CD14-positive monocyte (primary cell): Measurements from ENCODE around the gene PDE4D. TPM values are rescaled to one million over a fixed set of nuclear protein-coding genes. Genes with fewer than 3 reads are reported as not detected.

Experiments
- DNase-seq, 3 donors: peaks; one replicate each; pipeline ENCODE4 v3.0.0-alpha.2; 2011 to 2022
- H2AFZ ChIP-seq: 2 replicates; pipeline ENCODE4 v1.6.0; 2012; ENCODE audit warnings: mild to moderate bottlenecking, low read depth, low read length, inconsistent platforms; ENCODE audit not compliant: insufficient read depth, poor library complexity, severe bottlenecking
- H3K27ac ChIP-seq, 2 donors: 1 replicate in 1 of 2; 2 replicates in 1 of 2; pipeline ENCODE4 v1.5.1; 2012 to 2013; ENCODE audit warnings: low read length in 2 of 2, control low read depth in 1 of 2, inconsistent platforms in 1 of 2, low read depth in 1 of 2, mild to moderate bottlenecking in 1 of 2
- H3K27me3 ChIP-seq, 2 donors: one replicate each; pipeline versions ENCODE4 v1.6.0 to v1.6.1; 2011 to 2013; ENCODE audit warnings: low read length in 2 of 2; ENCODE audit not compliant: control insufficient read depth in 2 of 2, insufficient read depth in 2 of 2
- H3K36me3 ChIP-seq, 2 donors: replicated peaks in 1 of 2; 1 replicate in 1 of 2; 2 replicates in 1 of 2; pipeline versions ENCODE4 v1.5.1 to v1.6.1; 2012 to 2013; ENCODE audit warnings: low read length in 2 of 2, control low read depth in 1 of 2, inconsistent platforms in 1 of 2, mild to moderate bottlenecking in 1 of 2; ENCODE audit not compliant: insufficient read depth in 2 of 2, control insufficient read depth in 1 of 2
- H3K4me1 ChIP-seq, 2 donors: 1 replicate in 1 of 2; 2 replicates in 1 of 2; pipeline versions ENCODE4 v1.5.1 to v1.6.1; 2012 to 2013; ENCODE audit warnings: low read length in 2 of 2, control low read depth in 1 of 2, inconsistent platforms in 1 of 2, mild to moderate bottlenecking in 1 of 2, moderate library complexity in 1 of 2; ENCODE audit not compliant: insufficient read depth in 2 of 2, control insufficient read depth in 1 of 2
- H3K4me2 ChIP-seq: replicated peaks from 2 replicates; pipeline ENCODE3; 2012; ENCODE audit warnings: low read length, moderate library complexity, mild to moderate bottlenecking; ENCODE audit not compliant: poor library complexity, severe bottlenecking; ENCODE audit errors: extremely low read depth
- H3K4me3 ChIP-seq, 3 experiments: fragments of 200-600 bp in 1 of 3; sonication (generic) in 1 of 3; replicated peaks in 1 of 3; 1 replicate in 2 of 3; 2 replicates in 1 of 3; pipeline ENCODE4 v1.5.1; 2011 to 2013; ENCODE audit warnings: low read length in 3 of 3, mild to moderate bottlenecking in 3 of 3, control low read depth in 2 of 3, low read depth in 2 of 3, inconsistent platforms in 1 of 3, moderate library complexity in 1 of 3
- H3K79me2 ChIP-seq: 2 replicates; pipeline ENCODE4 v1.6.0; 2012; ENCODE audit warnings: mild to moderate bottlenecking, control low read depth, inconsistent platforms, low read length, moderate library complexity; ENCODE audit not compliant: insufficient read depth
- H3K9ac ChIP-seq: 2 replicates; pipeline ENCODE4 v1.6.0; 2017; ENCODE audit warnings: low read length, mild to moderate bottlenecking; ENCODE audit not compliant: insufficient read depth, poor library complexity, severe bottlenecking
- H3K9me3 ChIP-seq, 2 donors: replicated peaks in 1 of 2; 1 replicate in 1 of 2; 2 replicates in 1 of 2; pipeline versions ENCODE4 v1.5.1 to v1.6.1; 2012 to 2013; ENCODE audit warnings: low read length in 2 of 2, control low read depth in 1 of 2; ENCODE audit not compliant: control insufficient read depth in 1 of 2, insufficient read depth in 1 of 2
- H4K20me1 ChIP-seq: 2 replicates; pipeline ENCODE4 v1.6.0; 2012; ENCODE audit warnings: mild to moderate bottlenecking, low read length, control low read depth, moderate library complexity; ENCODE audit not compliant: insufficient read depth
- H3K27ac Mint-ChIP-seq, 7 donors: one replicate each; pipeline ENCODE4 v1.8.0; 2020; ENCODE audit warnings: mild to moderate bottlenecking in 7 of 7, mixed read lengths in 7 of 7, moderate library complexity in 6 of 7, inconsistent platforms in 2 of 7
- H3K27me3 Mint-ChIP-seq, 3 donors: one replicate each; pipeline ENCODE4 v1.8.0; 2021 to 2022; ENCODE audit warnings: low read depth in 3 of 3, mild to moderate bottlenecking in 3 of 3, mixed read lengths in 3 of 3, moderate library complexity in 3 of 3, inconsistent platforms in 1 of 3
- H3K36me3 Mint-ChIP-seq, 2 donors: one replicate each; pipeline ENCODE4 v1.8.0; 2020; ENCODE audit warnings: mixed read lengths in 2 of 2, inconsistent platforms in 1 of 2, mild to moderate bottlenecking in 1 of 2
- H3K4me1 Mint-ChIP-seq: one replicate; pipeline ENCODE4 v1.8.0; 2020; ENCODE audit warnings: mild to moderate bottlenecking, mixed read lengths
- H3K4me3 Mint-ChIP-seq, 2 donors: one replicate each; pipeline ENCODE4 v1.8.0; 2020; ENCODE audit warnings: mild to moderate bottlenecking in 2 of 2, mixed read lengths in 2 of 2, moderate library complexity in 1 of 2
- H3K9me3 Mint-ChIP-seq, 7 donors: one replicate each; pipeline ENCODE4 v1.8.0; 2020 to 2022; ENCODE audit warnings: mixed read lengths in 7 of 7, mild to moderate bottlenecking in 6 of 7, moderate library complexity in 6 of 7, inconsistent platforms in 2 of 7
- WGBS: methylation state at CpG from one replicate; pipeline ENCODE4 v1.1.5; 2013; ENCODE audit warnings: missing lambda C conversion rate; ENCODE audit not compliant: insufficient coverage; 5-methylcytosine and 5-hydroxymethylcytosine counted together
- intact Hi-C, 2 donors: fragments of 100-400 bp; cut with micrococcal nuclease; formaldehyde crosslinking; loops; one replicate each; pipeline versions ENCODE4 v1.15.0 to v1.15.1; 2023
- polyA plus RNA-seq, 3 donors: library from polyadenylated mRNA; depleted of rRNA in 1 of 3; unstranded in 2 of 3; stranded (reverse) in 1 of 3; fragments of 300-500 nt in 2 of 3; fragments of >200 nt in 1 of 3; fragmentation: Illumina TruSeq in 2 of 3; gene quantifications; 1 replicate in 2 of 3; 2 replicates in 1 of 3; pipeline ENCODE4 v1.2.3, GENCODE V29; 2012 to 2021
- TF ChIP-seq, protein P1 (sequence below): fragments of 200-600 bp; IDR thresholded peaks from one replicate; pipeline ENCODE4 v1.8.0; 2022; ENCODE audit warnings: antibody characterized with exemption, mild to moderate bottlenecking

PDE4D gene
- polyA plus RNA-seq, 3 donors, result 1.9 to 3.4 (median 2.8) TPM

DNA sequence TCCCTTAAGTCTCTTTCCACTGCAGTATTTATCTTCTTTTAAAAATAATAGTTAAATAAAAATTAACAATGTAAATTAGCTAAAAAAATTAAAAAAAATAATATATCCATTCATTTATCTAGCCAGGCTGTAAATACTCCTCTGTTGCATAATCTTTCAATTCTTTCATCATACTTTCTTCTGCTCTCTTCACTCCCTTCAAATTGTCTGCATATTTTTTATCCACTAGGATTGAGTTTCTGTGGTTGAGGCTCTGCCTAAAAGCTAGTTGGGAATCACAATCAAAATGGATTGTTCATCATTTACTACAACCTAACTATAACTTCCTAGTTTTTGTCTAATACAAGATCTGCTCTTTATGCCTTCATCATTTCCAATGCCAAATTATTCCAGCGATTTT is 182.2 kb downstream of the PDE4D start:
- intact Hi-C loops, result no loop called here
- Mint-ChIP-seq H3K4me1 (no peaks in the 10 kb centered on the region), H3K27ac (no peak overlapping the region), H3K27me3 (no peaks in the 10 kb centered on the region), H3K4me3 (no peak overlapping the region), H3K9me3 (peaks cover 0 to 23% (median 12%) of the 10 kb centered on the region in 7 donors), H3K36me3 (peaks cover 2 to 9% of the 10 kb centered on the region in 2 donors)
- DNase-seq, result no peak
- no peaks in the 10 kb centered on the region for H3K36me3 ChIP-seq
- H3K27ac ChIP-seq, result no peak overlapping the region
- H3K4me2 ChIP-seq, result no peak overlapping the region
- TF ChIP-seq, protein P1, sequence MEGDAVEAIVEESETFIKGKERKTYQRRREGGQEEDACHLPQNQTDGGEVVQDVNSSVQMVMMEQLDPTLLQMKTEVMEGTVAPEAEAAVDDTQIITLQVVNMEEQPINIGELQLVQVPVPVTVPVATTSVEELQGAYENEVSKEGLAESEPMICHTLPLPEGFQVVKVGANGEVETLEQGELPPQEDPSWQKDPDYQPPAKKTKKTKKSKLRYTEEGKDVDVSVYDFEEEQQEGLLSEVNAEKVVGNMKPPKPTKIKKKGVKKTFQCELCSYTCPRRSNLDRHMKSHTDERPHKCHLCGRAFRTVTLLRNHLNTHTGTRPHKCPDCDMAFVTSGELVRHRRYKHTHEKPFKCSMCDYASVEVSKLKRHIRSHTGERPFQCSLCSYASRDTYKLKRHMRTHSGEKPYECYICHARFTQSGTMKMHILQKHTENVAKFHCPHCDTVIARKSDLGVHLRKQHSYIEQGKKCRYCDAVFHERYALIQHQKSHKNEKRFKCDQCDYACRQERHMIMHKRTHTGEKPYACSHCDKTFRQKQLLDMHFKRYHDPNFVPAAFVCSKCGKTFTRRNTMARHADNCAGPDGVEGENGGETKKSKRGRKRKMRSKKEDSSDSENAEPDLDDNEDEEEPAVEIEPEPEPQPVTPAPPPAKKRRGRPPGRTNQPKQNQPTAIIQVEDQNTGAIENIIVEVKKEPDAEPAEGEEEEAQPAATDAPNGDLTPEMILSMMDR, result no peak
- no peak overlapping the region for H3K9ac ChIP-seq
- H2AFZ ChIP-seq, result no peak overlapping the region
- H3K9me3 ChIP-seq, result peaks cover 12 to 26% of the 10 kb centered on the region in 2 donors
- H3K4me3 ChIP-seq, result no peak overlapping the region
- no CpG with 5 or more reads among the region's 1 CpG for WGBS
- H3K27me3 ChIP-seq, result no peaks in the 10 kb centered on the region
- H3K4me1 ChIP-seq, result no peaks in the 10 kb centered on the region
- no peaks in the 10 kb centered on the region for H4K20me1 ChIP-seq
- no peaks in the 10 kb centered on the region for H3K79me2 ChIP-seq

DNA sequence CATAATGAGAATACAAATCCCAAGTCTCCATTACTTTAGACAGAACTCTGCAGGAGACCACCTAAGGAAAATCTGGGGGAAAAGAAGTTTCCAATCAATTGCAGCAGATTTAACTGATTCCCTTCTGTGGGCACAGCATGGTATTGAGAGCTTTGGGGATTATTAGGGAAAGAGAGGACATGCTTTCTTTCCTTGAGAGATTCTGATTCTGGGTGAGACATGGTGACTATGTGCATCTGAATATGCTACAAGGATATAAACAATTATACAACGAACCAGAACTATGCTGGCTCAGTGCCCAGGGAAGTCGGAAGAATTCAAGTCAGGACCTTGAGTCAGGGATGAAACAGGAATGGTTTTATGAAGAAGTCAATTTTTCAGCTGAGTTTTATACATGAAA is 183.7 kb downstream of the PDE4D start:
- no peak overlapping the region for H3K27ac Mint-ChIP-seq
- no peaks in the 10 kb centered on the region for H3K36me3 ChIP-seq
- DNase-seq, result no peak
- no peak overlapping the region for H2AFZ ChIP-seq
- H3K27me3 Mint-ChIP-seq, result no peaks in the 10 kb centered on the region
- peaks cover 12 to 18% of the 10 kb centered on the region in 2 donors for H3K9me3 ChIP-seq
- no peak overlapping the region for H3K4me2 ChIP-seq
- H3K4me1 ChIP-seq, result no peaks in the 10 kb centered on the region
- no peak overlapping the region for H3K4me3 ChIP-seq
- no peak overlapping the region for H3K9ac ChIP-seq
- no peaks in the 10 kb centered on the region for H3K79me2 ChIP-seq
- H3K9me3 Mint-ChIP-seq, result peaks cover 0 to 15% (median 10%) of the 10 kb centered on the region in 7 donors
- TF ChIP-seq, protein P1, result no peak
- no peaks in the 10 kb centered on the region for H4K20me1 ChIP-seq
- WGBS, result 100% methylated on average over 1 of the region's 2 CpGs
- H3K27ac ChIP-seq, result no peak overlapping the region
- peaks cover 0 to 7% of the 10 kb centered on the region in 2 donors for H3K36me3 Mint-ChIP-seq
- intact Hi-C loops, result no loop called here
- H3K27me3 ChIP-seq, result no peaks in the 10 kb centered on the region
- no peak overlapping the region for H3K4me3 Mint-ChIP-seq
- no peaks in the 10 kb centered on the region for H3K4me1 Mint-ChIP-seq
